SH-SY5Y (cell line): Measurements from ENCODE around the gene SLC24A3.

Experiments
- GATA2 ChIP-seq: IDR thresholded peaks from 2 replicates; pipeline ENCODE4 v1.6.1; 2011; ENCODE audit warnings: mild to moderate bottlenecking, low read depth, low read length
- GATA3 ChIP-seq: IDR thresholded peaks from 2 replicates; pipeline ENCODE4 v1.6.1; 2011; ENCODE audit warnings: low read depth, mild to moderate bottlenecking, low read length, moderate library complexity

DNA sequence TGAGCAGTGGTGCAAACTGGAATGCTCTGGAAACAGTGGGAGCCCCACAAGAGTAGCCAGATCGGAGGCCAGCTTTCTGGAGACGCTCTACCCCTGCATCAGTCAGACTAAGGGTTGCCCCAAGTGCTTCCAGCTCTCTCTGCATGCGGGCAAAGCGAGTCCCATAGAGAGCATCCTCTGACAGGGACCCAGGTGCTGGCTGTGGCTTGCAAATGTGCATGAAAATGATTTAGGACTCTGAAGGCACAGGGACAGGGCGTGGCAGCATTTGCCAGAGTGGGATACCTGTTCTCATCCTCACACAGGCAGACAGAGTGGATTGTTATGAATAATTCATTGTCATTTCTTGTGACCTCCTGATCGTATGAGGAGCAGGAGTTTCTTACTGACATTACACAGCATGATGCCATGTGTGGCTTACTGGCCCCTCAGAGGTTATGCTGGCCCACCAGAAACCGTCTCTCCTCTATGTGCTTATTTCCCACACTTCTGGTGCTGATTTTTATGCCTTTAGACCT, 555.9 kb downstream of the SLC24A3 start:
- no peak for TF ChIP-seq GATA3
- TF ChIP-seq GATA2: no peak
